Immature natural killer cell (primary cell): ENCODE data around the gene PSD4. TPM values are rescaled to one million over a fixed set of nuclear protein-coding genes. Genes with fewer than 3 reads are reported as not detected.

Experiments
- DNase-seq, 3 donors: peaks; one replicate each; pipeline ENCODE4 v3.0.0; 2022; ENCODE audit warnings: mixed read lengths in 1 of 3
- H3K27ac Mint-ChIP-seq, 6 donors: one replicate each; pipeline ENCODE4 v1.8.0; 2020; ENCODE audit warnings: mixed read lengths in 6 of 6, mild to moderate bottlenecking in 5 of 6, inconsistent platforms in 4 of 6, moderate library complexity in 3 of 6
- H3K27me3 Mint-ChIP-seq, 3 donors: one replicate each; pipeline ENCODE4 v1.8.0; 2020 to 2021; ENCODE audit warnings: low read depth in 3 of 3, mild to moderate bottlenecking in 3 of 3, mixed read lengths in 3 of 3, moderate library complexity in 3 of 3, inconsistent platforms in 1 of 3
- H3K36me3 Mint-ChIP-seq, 3 donors: one replicate each; pipeline ENCODE4 v1.8.0; 2020; ENCODE audit warnings: mixed read lengths in 3 of 3, inconsistent platforms in 2 of 3, mild to moderate bottlenecking in 2 of 3
- H3K4me1 Mint-ChIP-seq, 2 donors: one replicate each; pipeline ENCODE4 v1.8.0; 2020; ENCODE audit warnings: inconsistent platforms in 2 of 2, mild to moderate bottlenecking in 2 of 2, mixed read lengths in 2 of 2, moderate library complexity in 1 of 2
- H3K4me3 Mint-ChIP-seq, 5 donors: one replicate each; pipeline ENCODE4 v1.8.0; 2020; ENCODE audit warnings: mild to moderate bottlenecking in 5 of 5, mixed read lengths in 5 of 5, inconsistent platforms in 3 of 5, moderate library complexity in 3 of 5
- H3K9me3 Mint-ChIP-seq, 6 donors: one replicate each; pipeline ENCODE4 v1.8.0; 2020; ENCODE audit warnings: mild to moderate bottlenecking in 6 of 6, mixed read lengths in 6 of 6, inconsistent platforms in 4 of 6, moderate library complexity in 3 of 6
- polyA plus RNA-seq, 3 donors: library from polyadenylated mRNA; unstranded; fragments of 300-500 nt; fragmentation: Illumina TruSeq; gene quantifications; one replicate each; pipeline ENCODE4 v1.2.3, GENCODE V29; 2021

The PSD4 gene
- polyA plus RNA-seq, 3 donors from 2014 or later = 17.0 to 72.3 (median 20.6) TPM

DNA sequence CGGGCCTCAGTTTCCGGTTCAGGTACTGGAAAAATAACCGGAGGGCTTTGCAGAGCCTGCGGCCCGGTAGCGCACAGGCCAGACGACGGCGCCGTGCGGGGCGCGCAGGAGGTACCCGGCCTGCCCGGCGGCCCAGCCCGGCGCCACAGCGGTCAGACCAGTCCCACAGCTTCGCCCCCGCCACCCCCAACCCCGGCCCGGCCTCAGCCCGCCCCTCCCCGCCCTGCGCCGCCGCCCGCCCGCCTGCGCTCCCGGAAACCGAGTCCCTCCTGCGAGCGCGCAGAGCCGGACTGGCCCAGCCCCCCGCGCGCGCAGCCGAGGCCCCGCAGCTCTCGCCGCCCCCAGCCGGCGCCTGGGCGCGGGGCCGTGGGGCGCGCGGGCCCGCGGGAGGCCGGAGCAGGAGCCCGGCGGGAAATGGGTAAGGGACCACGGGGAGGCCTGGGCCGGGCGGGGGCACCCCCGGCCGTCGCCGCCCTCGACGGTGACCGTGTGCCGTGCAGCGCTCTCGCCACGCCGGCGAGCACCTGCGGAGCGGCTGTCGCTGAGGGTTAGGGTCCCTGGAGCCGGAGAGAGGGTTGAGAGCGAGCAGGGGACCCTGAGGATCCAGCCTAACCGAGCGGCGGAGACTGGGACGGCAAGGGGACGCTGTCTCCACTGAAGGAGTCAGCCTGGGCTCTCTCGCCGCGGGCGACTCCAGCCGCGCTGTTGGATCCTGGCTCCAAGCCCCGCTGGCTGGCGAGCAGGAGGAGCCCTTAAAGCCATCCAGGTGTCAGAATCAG, 16.5 kb upstream of the PSD4 start:
- no peaks in the 10 kb centered on the region for H3K9me3 Mint-ChIP-seq
- peak overlapping the region; percentile 84 to 89 (median 87) for H3K4me3 Mint-ChIP-seq
- H3K27me3 Mint-ChIP-seq = peaks cover 2 to 3% (median 2%) of the 10 kb centered on the region in 3 donors
- H3K27ac Mint-ChIP-seq = peak overlapping the region in 3 of 6 donors; percentile 74 to 84 (median 81)
- peak; percentile 50 to 60 (median 55) for DNase-seq
- H3K4me1 Mint-ChIP-seq = peaks cover 14 to 22% of the 10 kb centered on the region in 2 donors
- no peaks in the 10 kb centered on the region for H3K36me3 Mint-ChIP-seq

DNA sequence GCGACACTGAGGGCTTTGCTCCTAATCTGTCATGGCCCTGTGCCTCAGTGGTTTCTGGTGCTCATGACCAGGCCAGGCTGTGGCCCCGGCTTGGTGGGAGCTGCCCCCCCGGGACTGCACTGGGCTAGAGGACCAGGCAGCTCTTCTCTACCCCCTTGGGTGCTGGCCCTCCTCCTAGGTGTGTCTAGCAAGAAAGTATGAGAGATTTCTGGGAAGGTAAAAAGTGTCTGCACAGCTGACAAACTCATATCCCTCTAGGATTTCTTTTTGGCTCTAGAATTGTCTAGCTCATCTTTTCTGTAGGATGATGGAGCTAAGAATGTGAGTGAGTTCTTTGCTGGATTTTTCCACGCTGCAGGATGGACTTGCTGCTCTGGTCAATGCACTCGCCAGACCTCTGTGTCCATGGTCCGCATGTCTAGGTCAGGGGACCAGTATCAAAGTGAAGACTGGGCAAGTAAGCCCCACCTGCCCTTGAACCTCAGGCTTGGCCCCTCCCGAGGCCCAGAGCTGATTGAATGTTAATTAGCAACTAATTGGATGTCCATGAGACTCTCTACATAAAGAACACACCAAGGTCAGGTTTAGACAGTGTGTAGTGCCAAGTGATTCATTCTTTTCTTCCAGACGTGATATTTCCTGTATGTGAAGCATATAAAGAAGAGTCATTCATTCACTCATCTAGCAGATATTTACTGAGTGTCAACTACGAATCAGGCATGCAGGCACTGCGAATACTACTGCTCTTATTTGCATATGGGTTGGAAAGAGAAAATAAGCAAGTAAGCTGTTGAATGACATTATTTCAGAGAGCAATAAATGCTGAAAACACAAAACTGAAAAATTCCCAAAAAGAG, 15.6 kb upstream of the PSD4 start:
- Mint-ChIP-seq H3K4me1 (peaks cover 16 to 22% of the 10 kb centered on the region in 2 donors), H3K4me3 (peak overlapping the region; percentile 84 to 89 (median 87)), H3K27me3 (peaks cover 2 to 3% (median 2%) of the 10 kb centered on the region in 3 donors), H3K36me3 (no peaks in the 10 kb centered on the region), H3K27ac (peak overlapping the region in 5 of 6 donors; percentile 11 to 80 (median 74)), H3K9me3 (no peaks in the 10 kb centered on the region)
- no peak for DNase-seq

DNA sequence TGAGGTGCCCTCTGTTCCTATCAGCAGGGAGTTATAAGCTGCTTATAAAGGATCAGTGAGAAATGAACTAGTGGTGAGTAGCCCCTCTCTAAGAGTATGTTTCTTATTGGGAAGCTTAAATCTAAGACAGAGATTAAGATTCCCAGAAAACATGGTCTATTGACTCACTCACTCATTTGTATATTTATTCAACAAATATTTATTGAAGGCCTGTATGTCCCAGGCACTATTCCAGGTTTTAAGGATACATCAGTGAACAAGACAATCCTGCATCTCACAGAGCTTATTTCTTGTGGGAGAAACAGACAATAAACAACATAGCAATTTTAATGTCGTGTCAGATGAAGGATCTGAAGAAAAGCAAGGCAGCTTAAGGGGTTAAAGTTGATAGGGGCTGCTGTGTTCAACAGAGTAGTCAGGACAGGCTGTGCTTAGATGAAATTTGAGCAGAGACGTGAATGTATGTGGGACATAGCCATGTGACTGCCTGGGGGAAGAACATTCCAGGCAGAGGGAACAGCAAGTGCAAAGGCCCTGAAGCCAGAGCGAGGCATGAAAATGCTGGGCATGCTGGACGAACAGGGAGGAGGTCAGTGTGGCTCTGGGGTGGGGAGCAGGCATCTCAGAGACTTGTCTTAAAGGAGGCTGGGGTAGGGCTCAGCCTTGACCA, 14.8 kb upstream of the PSD4 start:
- Mint-ChIP-seq H3K9me3 (no peaks in the 10 kb centered on the region), H3K27me3 (peaks cover 2 to 3% (median 2%) of the 10 kb centered on the region in 3 donors), H3K36me3 (no peaks in the 10 kb centered on the region), H3K27ac (peak overlapping the region in 1 of 6 donors; percentile 77), H3K4me1 (peaks cover 16 to 22% of the 10 kb centered on the region in 2 donors), H3K4me3 (peak overlapping the region in 4 of 5 donors; percentile 85 to 89 (median 87))
- DNase-seq = no peak

DNA sequence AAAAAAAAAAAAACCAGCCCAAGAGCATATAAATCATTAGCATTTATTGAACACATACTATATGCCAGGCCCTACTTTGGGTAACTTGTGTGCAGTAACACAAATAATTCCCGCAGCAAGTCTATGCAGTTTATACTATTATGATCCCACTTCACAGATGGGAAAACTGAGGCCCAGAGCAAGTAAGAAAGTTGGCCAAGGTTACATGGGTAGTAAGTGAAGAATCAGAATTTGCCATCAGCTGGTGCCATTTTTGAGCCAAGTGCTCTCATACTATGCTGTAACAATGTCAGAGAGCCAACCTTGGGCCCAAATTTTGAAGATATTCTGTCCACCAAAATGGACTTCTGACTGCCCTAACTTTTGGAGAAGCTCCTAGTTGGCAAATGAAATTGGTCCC, 13.5 kb upstream of the PSD4 start:
- DNase-seq = no peak
- Mint-ChIP-seq H3K4me3 (no peak overlapping the region), H3K9me3 (no peaks in the 10 kb centered on the region), H3K27ac (peak overlapping the region in 1 of 6 donors; percentile 34), H3K27me3 (peaks cover 2 to 6% (median 5%) of the 10 kb centered on the region in 3 donors), H3K4me1 (peaks cover 16 to 22% of the 10 kb centered on the region in 2 donors), H3K36me3 (no peaks in the 10 kb centered on the region)

DNA sequence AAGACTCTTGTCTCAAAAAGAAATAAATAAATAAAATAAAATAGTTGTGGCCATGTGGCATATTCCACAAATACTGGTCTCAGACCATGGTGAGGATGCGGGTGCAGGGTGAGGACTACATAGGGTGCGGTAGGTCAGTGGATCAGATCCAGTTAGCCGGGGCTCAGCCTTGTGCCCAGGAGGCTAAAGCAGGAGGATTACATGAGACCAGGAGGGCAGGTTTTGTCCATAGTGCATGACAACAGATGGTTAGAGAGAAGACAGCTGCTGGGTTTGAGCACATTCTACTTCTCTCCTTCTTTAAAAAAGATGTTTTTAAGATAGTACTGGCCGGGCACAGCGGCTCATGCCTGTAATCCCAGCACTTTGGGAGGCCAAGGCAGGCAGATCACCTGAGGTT, 12.8 kb upstream of the PSD4 start:
- Mint-ChIP-seq H3K4me1 (peaks cover 16 to 22% of the 10 kb centered on the region in 2 donors), H3K4me3 (no peak overlapping the region), H3K36me3 (no peaks in the 10 kb centered on the region), H3K9me3 (no peaks in the 10 kb centered on the region), H3K27me3 (peaks cover 2 to 6% (median 5%) of the 10 kb centered on the region in 3 donors), H3K27ac (no peak overlapping the region)
- DNase-seq = no peak

DNA sequence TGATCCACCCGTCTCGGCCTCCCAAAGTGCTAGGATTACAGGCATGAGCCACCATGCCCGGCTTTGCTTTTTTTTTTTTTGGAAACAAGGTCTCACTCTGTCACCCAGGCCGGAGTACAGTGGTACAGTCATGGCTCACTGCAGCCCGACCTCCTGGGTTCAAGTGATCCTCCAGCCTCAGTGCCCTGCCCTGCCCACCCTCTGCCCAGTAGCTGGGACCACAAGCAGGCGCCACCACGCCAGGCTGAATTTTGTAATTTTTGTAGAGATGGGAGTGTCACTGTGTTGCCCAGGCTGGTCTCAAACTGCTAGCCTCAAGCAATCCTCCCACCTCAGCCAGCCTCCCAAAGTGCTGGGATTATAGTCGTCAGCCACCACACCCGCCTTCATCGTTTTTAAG, 11.6 kb upstream of the PSD4 start:
- Mint-ChIP-seq H3K27ac (no peak overlapping the region), H3K27me3 (peaks cover 2 to 6% (median 5%) of the 10 kb centered on the region in 3 donors), H3K4me3 (no peak overlapping the region), H3K4me1 (peaks cover 15 to 20% of the 10 kb centered on the region in 2 donors), H3K36me3 (no peaks in the 10 kb centered on the region), H3K9me3 (no peaks in the 10 kb centered on the region)
- DNase-seq = no peak

DNA sequence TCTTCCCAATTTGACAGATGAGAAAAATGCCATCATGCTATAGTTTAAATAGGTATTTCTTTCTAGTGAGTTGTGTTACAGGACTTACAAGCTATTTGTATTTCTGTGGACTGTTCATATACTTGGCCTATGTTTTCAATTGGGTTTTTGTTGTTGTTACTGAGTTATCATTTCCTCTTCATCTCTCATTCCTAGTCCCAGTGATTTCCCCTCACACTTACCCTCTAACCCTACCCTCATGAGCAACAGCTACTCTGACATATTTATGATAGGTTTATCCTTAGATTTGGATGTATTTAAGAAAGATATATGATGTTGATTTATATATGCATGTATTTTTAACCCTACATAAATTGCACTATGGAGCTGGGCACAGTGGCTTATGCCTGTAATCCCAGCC, 10.9 kb upstream of the PSD4 start:
- Mint-ChIP-seq H3K36me3 (no peaks in the 10 kb centered on the region), H3K9me3 (no peaks in the 10 kb centered on the region), H3K4me3 (no peak overlapping the region), H3K4me1 (peaks cover 18% of the 10 kb centered on the region in 2 donors), H3K27ac (no peak overlapping the region), H3K27me3 (peaks cover 2 to 5% (median 5%) of the 10 kb centered on the region in 3 donors)
- DNase-seq = no peak

DNA sequence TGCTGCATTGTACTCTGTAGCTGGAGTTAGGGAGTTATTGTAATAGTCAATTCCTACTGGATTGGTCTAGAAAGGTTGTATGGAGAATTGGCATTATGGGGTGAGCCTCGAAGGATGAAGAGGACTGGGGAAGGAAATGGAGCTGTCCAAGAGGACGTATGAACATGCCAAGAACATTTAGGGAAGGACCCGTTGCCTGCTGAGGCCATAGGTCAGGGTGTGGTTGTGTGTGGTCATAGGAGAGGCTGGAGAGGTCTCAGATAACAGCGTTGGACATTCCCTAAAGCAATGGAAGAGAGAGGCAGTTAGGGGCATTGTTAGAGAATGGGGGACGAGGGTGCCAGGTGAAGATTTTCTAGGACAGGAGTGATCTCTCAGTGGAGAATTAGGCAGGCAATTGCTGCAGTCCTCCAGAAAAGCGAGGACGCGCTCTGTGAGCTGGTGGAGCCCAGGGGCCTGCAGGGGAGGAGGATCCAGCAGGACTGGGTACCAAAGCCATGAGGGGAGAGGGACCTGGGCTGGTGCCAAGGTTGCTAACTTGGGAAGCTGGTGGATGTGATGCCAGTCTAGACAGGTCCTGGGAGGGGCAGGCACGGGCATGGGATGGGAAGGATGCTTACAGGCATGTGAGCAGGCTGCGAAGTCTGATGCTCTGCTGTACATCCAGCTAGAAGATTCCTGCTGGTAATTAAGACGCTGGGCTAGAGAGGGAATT, 9.4 kb upstream of the PSD4 start:
- no peak for DNase-seq
- Mint-ChIP-seq H3K4me1 (peaks cover 21 to 25% of the 10 kb centered on the region in 2 donors), H3K4me3 (no peak overlapping the region), H3K9me3 (no peaks in the 10 kb centered on the region), H3K36me3 (peaks cover 0 to 4% (median 0%) of the 10 kb centered on the region in 3 donors), H3K27ac (no peak overlapping the region), H3K27me3 (peaks cover 2 to 4% (median 2%) of the 10 kb centered on the region in 3 donors)

DNA sequence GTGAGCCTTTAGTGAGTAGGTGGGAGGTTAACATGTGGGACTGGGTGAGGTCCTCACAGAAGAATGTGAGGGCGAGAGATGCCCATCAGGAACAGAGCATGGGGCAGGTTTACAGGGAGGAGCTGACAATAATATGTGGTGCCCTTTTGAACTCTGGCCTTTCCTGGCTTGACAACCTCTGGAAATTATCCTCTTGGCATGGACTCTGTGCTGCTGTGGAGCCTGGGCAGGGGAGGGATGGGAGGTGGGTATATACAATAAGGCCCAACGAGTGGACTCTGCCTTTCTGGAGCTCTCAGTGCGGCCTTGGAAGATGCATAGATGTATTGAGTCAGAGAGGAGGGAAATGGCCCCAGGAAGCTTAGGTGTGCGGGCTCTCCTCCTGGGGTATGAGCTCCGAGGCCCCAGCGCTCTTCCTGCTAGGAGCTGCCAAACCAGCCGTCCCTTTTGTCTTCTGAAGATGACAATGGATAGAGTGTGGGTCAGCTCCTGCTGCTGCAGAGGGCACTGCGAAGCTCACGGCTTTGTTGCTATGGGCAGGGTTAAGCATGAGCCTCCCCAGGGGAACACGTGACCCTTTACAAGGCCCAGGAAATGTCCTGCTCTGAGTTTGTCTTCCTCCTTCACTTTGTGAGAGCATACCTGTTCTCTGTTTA, 8.7 kb upstream of the PSD4 start:
- Mint-ChIP-seq H3K27me3 (peaks cover 0 to 5% (median 4%) of the 10 kb centered on the region in 3 donors), H3K4me1 (peaks cover 28 to 31% of the 10 kb centered on the region in 2 donors), H3K9me3 (no peaks in the 10 kb centered on the region), H3K27ac (no peak overlapping the region), H3K36me3 (peaks cover 0 to 4% (median 0%) of the 10 kb centered on the region in 3 donors), H3K4me3 (no peak overlapping the region)
- DNase-seq = no peak

DNA sequence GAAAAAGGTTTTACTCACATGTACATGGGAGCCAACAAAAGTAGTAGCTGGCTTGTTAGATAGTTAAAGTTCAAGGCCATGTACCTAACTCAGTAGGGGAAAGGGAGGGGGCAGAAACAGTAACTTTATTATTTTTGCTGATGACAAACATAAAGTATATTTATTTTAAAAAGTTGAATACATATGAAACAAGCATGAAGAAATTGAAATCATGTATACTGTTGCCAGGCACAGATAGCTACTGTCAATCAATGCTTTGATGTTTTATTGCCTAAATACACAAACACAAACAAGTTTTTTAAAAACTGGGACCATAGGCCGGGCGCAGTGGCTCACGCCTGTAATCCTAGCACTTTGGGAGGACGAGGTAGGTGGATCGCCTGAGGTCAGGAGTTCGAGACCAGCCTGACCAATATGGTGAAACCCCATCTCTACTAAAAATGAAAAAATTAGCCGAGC, 7.6 kb upstream of the PSD4 start:
- H3K4me3 Mint-ChIP-seq = no peak overlapping the region
- H3K9me3 Mint-ChIP-seq = no peaks in the 10 kb centered on the region

DNA sequence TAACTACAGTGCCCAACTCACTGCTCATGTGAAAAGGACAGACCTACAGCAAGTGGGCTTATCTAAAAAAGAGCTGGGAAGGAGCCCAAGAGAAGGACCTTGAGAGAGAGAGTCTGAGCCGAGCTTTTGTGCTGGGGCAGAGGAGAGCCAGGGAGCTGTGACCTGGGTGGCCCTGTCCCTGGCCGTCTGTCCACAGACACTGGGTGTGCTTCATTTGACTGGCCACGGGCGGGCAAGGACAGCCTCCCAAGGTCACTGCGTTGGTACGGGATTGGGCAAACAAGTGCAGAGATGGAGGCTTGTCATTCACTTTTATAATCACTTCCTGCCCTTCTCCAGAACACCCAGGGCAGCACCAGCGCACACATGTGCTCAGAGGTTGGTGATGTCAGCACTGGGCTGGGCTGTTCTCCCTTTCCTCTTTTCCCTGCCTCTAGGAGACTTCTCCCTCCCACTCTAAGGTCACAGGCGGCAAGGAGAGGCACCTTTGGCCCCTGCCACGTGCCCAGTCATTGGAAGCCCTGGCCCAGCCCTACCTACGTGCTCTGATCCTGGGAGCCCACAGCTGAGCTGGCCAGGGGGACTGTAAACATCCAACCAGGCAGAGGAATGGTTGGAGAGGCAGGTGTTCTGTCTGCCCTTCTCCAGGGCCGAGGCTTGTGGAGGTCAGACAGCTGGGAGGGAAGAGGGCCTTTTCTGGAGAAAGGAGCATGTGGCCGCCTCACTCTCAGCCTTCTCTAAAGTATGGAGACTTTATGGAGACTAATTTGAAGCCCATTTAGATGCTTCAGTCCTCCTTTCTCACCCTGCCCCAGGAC, 6.4 kb upstream of the PSD4 start:
- Mint-ChIP-seq H3K27ac (peak overlapping the region in 2 of 6 donors; percentile 2 to 62), H3K27me3 (peaks cover 0 to 5% (median 4%) of the 10 kb centered on the region in 3 donors), H3K4me3 (peak overlapping the region in 2 of 5 donors; percentile 1 to 4), H3K4me1 (peaks cover 44 to 47% of the 10 kb centered on the region in 2 donors), H3K9me3 (no peaks in the 10 kb centered on the region), H3K36me3 (peaks cover 0 to 4% (median 0%) of the 10 kb centered on the region in 3 donors)
- DNase-seq = no peak

More for the DNA sequence above, 7.6 kb upstream of the PSD4 start:
- no peak for DNase-seq
- Mint-ChIP-seq H3K36me3 (peaks cover 0 to 4% (median 0%) of the 10 kb centered on the region in 3 donors), H3K4me1 (peaks cover 33 to 36% of the 10 kb centered on the region in 2 donors), H3K27me3 (peaks cover 0 to 5% (median 4%) of the 10 kb centered on the region in 3 donors), H3K27ac (no peak overlapping the region)

DNA sequence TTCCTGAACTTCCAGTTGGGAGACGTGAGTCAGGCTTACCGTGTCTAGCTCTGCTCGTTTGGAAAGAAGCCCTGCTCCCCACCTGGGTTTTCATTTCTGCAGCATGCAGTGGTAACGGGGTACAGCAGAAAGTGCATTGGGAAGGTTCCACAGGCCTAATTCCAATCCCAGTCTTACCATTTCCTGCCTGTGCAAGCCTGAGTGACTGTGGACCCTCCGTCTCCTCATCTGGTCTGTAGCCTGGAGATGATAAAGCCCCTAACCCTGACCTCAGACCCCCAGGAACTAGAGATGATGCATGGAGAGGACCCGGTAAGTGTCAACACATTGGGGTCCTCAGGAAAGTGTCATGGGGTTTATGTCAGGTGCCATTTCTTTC, 5.8 kb upstream of the PSD4 start:
- Mint-ChIP-seq H3K4me1 (peaks cover 50 to 52% of the 10 kb centered on the region in 2 donors), H3K4me3 (no peak overlapping the region), H3K9me3 (no peaks in the 10 kb centered on the region), H3K27me3 (peaks cover 0 to 5% (median 4%) of the 10 kb centered on the region in 3 donors), H3K27ac (peak overlapping the region in 4 of 6 donors; percentile 49 to 72 (median 57)), H3K36me3 (peaks cover 0 to 4% (median 0%) of the 10 kb centered on the region in 3 donors)
- no peak for DNase-seq
